Epithelial cell of esophagus (primary cell): ENCODE data around the gene MICAL1.

Experiments
- DNase-seq: peaks from one replicate; pipeline ENCODE4 v3.0.0; 2010; ENCODE audit warnings: low read depth
- H3K4me3 ChIP-seq: 2 replicates; pipeline ENCODE4 v1.5.1; 2011; ENCODE audit warnings: mild to moderate bottlenecking, low read length, control low read depth
- TF ChIP-seq, protein P1 (sequence below): IDR thresholded peaks from 2 replicates; pipeline ENCODE4 v1.5.1; 2011; ENCODE audit warnings: low read depth, mild to moderate bottlenecking, low read length, control low read depth, inconsistent platforms; ENCODE audit not compliant: insufficient read depth; ENCODE audit errors: missing control alignments

The MICAL1 gene

DNA sequence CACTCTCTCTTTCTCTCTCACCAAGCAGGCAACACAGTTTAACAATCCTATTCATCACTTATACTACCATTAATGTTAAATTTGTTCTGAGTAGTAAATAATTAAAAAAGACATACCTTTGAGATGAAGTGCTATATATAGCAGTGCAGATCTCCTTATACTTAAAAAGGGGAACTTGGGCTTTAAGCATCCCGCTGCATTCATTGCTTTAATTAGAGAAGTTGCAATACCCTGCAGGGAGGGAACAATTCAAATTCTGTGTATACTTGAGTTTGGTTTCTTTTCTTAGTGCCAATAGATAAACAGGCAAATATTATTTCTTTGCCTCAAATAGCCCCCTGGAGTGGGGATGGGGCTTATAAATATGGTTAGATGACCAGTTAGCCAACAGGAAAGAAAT is 38.3 kb upstream of the MICAL1 start:
- TF ChIP-seq, protein P1, sequence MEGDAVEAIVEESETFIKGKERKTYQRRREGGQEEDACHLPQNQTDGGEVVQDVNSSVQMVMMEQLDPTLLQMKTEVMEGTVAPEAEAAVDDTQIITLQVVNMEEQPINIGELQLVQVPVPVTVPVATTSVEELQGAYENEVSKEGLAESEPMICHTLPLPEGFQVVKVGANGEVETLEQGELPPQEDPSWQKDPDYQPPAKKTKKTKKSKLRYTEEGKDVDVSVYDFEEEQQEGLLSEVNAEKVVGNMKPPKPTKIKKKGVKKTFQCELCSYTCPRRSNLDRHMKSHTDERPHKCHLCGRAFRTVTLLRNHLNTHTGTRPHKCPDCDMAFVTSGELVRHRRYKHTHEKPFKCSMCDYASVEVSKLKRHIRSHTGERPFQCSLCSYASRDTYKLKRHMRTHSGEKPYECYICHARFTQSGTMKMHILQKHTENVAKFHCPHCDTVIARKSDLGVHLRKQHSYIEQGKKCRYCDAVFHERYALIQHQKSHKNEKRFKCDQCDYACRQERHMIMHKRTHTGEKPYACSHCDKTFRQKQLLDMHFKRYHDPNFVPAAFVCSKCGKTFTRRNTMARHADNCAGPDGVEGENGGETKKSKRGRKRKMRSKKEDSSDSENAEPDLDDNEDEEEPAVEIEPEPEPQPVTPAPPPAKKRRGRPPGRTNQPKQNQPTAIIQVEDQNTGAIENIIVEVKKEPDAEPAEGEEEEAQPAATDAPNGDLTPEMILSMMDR: no peak
- H3K4me3 ChIP-seq: no peak overlapping the region
- no peak for DNase-seq

DNA sequence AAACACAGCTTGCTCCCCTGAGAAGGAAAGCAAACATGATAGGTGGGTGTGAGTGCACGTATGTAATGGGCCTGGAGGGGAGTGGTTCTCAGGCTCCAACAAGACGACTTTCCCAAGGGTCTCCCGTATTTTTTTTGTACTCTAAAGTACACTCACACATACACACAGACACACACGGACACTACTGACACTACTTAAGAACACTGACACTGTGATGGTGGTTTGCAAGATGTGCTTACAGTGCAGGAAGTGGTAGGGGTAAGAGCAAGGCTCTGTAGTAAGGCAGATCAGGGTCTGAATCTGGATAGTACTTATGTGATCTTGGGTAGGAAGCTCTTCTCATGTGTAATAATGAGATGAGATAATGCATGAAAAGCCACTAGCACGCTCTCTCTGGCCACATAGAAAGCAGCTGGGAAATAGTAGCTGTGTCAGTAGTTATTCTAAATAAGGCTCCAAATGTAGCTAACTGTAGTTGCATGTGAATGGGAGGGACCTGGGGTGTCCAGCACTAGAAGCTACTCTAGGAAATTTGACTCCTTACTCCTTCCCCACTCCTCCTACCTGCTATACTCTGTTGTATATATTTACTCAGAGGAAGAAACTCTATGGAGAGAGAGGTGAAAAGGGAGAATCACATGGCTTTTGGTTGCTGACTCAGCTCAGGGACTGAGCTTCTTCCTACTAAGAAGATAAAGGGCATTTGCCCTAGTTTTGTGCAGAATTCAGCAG is 35.8 kb upstream of the MICAL1 start:
- peak; percentile 36 for DNase-seq
- TF ChIP-seq, protein P1: no peak
- no peak overlapping the region for H3K4me3 ChIP-seq

DNA sequence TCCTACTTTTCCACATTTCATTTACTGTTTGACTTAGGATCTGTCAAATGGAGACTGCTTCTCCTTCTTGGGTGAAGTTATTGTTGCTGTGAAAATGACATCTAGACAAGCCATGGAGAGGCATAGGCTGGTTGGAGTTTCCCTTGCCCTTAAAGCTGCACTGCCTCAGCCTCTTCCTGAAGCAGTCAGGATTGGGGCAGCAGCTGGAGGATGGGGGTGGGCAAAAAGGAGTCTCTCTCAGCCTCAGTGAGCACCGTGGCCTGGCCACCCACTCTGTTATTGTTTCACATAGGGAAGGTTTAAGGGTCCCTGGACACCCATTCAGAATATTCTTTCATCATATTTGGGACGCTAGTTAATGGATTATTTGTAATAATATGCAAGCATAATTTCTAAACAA is 35.1 kb upstream of the MICAL1 start:
- TF ChIP-seq, protein P1: no peak
- no peak for DNase-seq
- no peak overlapping the region for H3K4me3 ChIP-seq

DNA sequence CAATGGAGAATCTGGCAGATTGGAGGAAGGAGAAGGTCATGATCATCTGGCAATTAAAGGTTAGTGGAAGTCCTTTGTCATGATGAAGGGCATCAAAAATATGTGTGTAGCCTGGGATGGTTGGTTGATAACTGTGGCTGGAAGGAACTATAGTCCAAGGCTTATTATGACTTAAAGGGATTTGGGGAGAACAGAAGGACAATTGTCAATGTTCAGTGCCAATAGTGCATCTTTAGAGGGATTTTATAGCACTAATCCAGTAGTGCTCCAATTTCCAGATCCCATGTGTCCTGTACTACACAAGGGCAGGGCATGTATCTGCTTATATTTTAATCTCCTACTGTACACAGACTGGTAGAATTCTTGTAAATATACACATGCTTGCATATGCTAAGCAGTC is 32.4 kb upstream of the MICAL1 start:
- TF ChIP-seq, protein P1: no peak
- no peak for DNase-seq
- no peak overlapping the region for H3K4me3 ChIP-seq

DNA sequence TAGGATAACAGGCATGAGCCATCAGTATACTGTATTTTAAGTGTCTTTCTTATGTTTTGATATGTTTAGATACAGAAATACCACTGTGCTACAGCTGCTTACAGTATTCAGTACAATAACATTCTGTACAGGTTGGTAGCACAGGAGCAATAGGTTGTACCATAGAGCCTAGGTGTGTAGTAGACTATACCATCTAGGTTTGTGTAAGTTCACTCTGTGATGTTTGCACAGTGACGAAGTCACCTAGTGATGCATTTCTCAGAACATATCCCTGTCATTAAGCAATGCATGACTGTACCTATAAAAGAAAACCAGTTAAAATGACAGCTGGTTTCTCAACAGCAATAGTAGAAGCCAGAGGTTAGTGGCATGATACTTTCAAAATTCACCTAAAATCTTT is 30.5 kb upstream of the MICAL1 start:
- TF ChIP-seq, protein P1: no peak
- H3K4me3 ChIP-seq: no peak overlapping the region
- DNase-seq: peak; percentile 90

DNA sequence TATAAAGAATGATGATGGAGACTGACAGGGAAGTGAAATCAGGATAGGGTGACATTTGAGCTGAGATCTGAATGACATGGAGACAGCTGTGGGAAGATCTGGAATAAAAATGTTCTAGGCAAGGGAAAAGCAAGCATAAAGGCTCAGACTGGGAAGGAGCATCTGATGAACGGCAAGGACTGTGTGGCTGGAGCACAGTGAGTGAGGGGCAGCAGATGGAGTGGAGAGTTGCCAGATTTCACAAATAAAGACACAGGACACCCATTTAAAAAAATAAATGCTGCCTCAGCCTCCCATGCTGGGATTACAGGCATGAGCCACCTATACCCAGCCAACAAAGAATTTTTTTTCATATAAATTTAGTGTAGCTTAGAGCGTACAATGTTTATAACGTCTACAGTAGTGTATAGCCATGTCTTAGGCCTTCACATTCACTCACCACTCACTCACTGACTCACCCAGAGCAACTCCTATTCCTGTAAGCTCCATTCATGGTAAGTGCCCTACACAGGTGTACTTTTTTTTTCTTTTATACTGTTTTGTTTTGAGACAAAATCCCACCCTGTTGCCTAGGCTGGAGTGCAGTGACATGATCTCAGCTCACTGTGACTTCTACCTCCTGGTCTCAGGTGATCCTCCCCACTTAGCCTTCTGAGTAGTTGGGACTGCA is 29.8 kb upstream of the MICAL1 start:
- DNase-seq: peak; percentile 59
- TF ChIP-seq, protein P1: no peak
- H3K4me3 ChIP-seq: no peak overlapping the region
